DND-41 (cell line): Measurements from ENCODE around the gene AASDHPPT.

Source experiments
- CTCF ChIP-seq: IDR thresholded peaks from 2 replicates; pipeline ENCODE4 v1.5.1; 2012; ENCODE audit warnings: borderline replicate concordance, low read length, moderate library complexity, mild to moderate bottlenecking; ENCODE audit not compliant: poor library complexity, severe bottlenecking; ENCODE audit errors: extremely low read depth
- EZH2 ChIP-seq: IDR thresholded peaks from 3 replicates; pipeline ENCODE4 v1.6.1; 2012; ENCODE audit warnings: borderline replicate concordance, low read depth, mild to moderate bottlenecking, moderate library complexity, low read length, inconsistent platforms; ENCODE audit not compliant: severe bottlenecking

- TF ChIP-seq EZH2 (no peak), CTCF (no peak)
These were observed 33.9 kb upstream of the AASDHPPT start for GRCh38 chr11:106043540-106043939.
